ENCODE results near the gene FOXO6.

The FOXO6 gene

GRCh38 chr1:41315871-41316270 lies 45.4 kb upstream of the FOXO6 start:
- DNase-seq (ENCODE audit: low read depth) = no peak
- TF ChIP-seq MAX (IDR thresholded peaks at IDR 0.05; ENCODE audit: low read depth, low read length) = peak; percentile 41; the same call in 1 of the 2 replicates
- no peak for TF ChIP-seq POLR2A (IDR thresholded peaks at IDR 0.05; ENCODE audit: extremely low read depth, insufficient read length)
- no peak for TF ChIP-seq MYC (IDR thresholded peaks at IDR 0.05; ENCODE audit: low read depth, low read length)
- no peak overlapping the region for H3K4me3 ChIP-seq (ENCODE audit: low read depth, low read length)

- no peak for DNase-seq (ENCODE audit: low read depth)
- TF ChIP-seq CTCF (IDR thresholded peaks at IDR 0.05; ENCODE audit: low read depth, low read length) = no peak
- TF ChIP-seq POLR2A (IDR thresholded peaks at IDR 0.05; ENCODE audit: extremely low read depth, insufficient read length) = no peak
- TF ChIP-seq MYC (IDR thresholded peaks at IDR 0.05; ENCODE audit: low read depth, low read length) = no peak
- no peak for TF ChIP-seq MAX (IDR thresholded peaks at IDR 0.05; ENCODE audit: low read depth, low read length)
- H3K4me3 ChIP-seq (ENCODE audit: low read depth, low read length) = no peak overlapping the region
Observed at GRCh38 chr1:41317361-41317760, 43.9 kb upstream of the FOXO6 start.

GRCh38 chr1:41318135-41318534 lies 43.1 kb upstream of the FOXO6 start:
- H3K4me3 ChIP-seq (ENCODE audit: low read depth, low read length) = no peak overlapping the region
- TF ChIP-seq MAX (IDR thresholded peaks at IDR 0.05; ENCODE audit: low read depth, low read length) = no peak
- no peak for TF ChIP-seq POLR2A (IDR thresholded peaks at IDR 0.05; ENCODE audit: extremely low read depth, insufficient read length)
- no peak for TF ChIP-seq CTCF (IDR thresholded peaks at IDR 0.05; ENCODE audit: low read depth, low read length)
- no peak for DNase-seq (ENCODE audit: low read depth)

- H3K4me3 ChIP-seq (ENCODE audit: low read depth, low read length) = no peak overlapping the region
- DNase-seq (ENCODE audit: low read depth) = no peak
- TF ChIP-seq MYC (IDR thresholded peaks at IDR 0.05; ENCODE audit: low read depth, low read length) = no peak
- TF ChIP-seq CTCF (IDR thresholded peaks at IDR 0.05; ENCODE audit: low read depth, low read length) = no peak
- no peak for TF ChIP-seq POLR2A (IDR thresholded peaks at IDR 0.05; ENCODE audit: extremely low read depth, insufficient read length)
Observed at GRCh38 chr1:41319106-41319755, 42.0 kb upstream of the FOXO6 start.

- DNase-seq (ENCODE audit: low read depth) = no peak
- no peak overlapping the region for H3K4me3 ChIP-seq (ENCODE audit: low read depth, low read length)
- TF ChIP-seq MYC (IDR thresholded peaks at IDR 0.05; ENCODE audit: low read depth, low read length) (no peak), MAX (IDR thresholded peaks at IDR 0.05; ENCODE audit: low read depth, low read length) (no peak), CTCF (IDR thresholded peaks at IDR 0.05; ENCODE audit: low read depth, low read length) (no peak), POLR2A (IDR thresholded peaks at IDR 0.05; ENCODE audit: extremely low read depth, insufficient read length) (no peak)
Observed at GRCh38 chr1:41319807-41320711, 41.2 kb upstream of the FOXO6 start.

All from NB4 (cell line).